A549 treated with AZD9567 at 1 μM for 4 hours (cell line): ENCODE measurements around the gene NINJ1. TPM values are rescaled to one million over a fixed set of nuclear protein-coding genes. Genes with fewer than 3 reads are reported as not detected.

Source experiments
- total RNA-seq: library from RNA; stranded (reverse); fragments of 200-300 nt; extraction: Qiagen RNA extraction; gene quantifications from 5 replicates; pipeline ENCODE4 v1.2.3, GENCODE V29; 2022; ENCODE audit not compliant: insufficient read depth

The NINJ1 gene
- 55.3 to 102 TPM (median 77.8 TPM) in 5 replicates for total RNA-seq

GRCh38 chr9:93134015-93134739 is at the start of gene NINJ1:
Gene NINJ1, minus strand, starts transcription at chr9:93134251. Its CDS starts 34 bp downstream, at chr9:93134217.

DNA sequence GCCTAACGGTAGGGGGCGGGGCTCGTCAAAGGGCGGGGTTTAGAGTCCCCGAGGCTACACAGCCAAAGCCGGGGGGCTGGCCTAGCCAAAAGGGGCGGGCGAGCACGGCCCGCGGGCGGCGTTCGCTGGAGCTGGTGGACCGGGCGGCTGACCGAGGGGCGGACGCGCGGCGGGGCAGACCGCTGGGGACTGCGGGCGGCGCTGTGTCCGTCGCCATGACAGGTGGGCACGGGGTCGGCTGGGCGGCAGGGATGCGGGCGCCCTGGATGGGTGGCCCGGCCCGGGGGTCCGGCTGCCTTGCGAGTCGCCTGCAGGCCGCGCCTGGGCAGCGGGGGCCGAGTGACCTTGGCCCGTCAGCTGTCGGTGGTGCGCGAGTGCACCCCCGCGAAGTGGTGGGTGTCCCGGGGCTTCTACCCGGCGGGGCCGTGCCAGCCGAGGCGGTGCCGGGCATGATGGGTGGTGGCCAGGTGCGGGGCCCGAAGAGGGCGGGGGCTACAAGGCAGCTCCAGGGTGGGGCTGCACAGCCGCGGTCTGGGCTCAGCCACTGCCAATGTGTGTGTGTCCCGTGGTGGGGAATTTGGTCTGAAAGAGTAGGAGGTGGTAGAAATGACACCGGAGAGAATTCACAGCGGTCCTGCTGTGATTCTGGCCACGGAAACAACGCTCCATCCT is 37.8 kb downstream of the NINJ1 start, which contains the start of gene CARD19:
CARD19 (plus strand) TSS at position 87 of the 672 bp plus-strand sequence; CDS start at position 216, 129 bp downstream.

Other genes with a start within 250 kb of the NINJ1 start
- gene FGD3, start 186.7 kb downstream of the NINJ1 start, total RNA-seq, result 0.10 to 0.20 TPM (median 0.16 TPM) in 4 of 5 replicates, not detected in the other
- gene SUSD3, start 75.5 kb downstream of the NINJ1 start, total RNA-seq, result 0.54 to 0.96 TPM (median 0.89 TPM) in 4 of 5 replicates, not detected in the other
- 53.9 to 68.3 TPM (median 63.4 TPM) in 5 replicates for gene CARD19, start 38.0 kb downstream of the NINJ1 start, total RNA-seq
- gene WNK2, start 49.9 kb upstream of the NINJ1 start, total RNA-seq, result 5.7 to 8.6 TPM (median 6.4 TPM) in 5 replicates